SK-N-SH (cell line): ENCODE measurements around the gene MT2A. TPM values are rescaled to one million over a fixed set of nuclear protein-coding genes. Genes with fewer than 3 reads are reported as not detected.

Experiments used
- CTCF ChIA-PET: fragments of 300-600, 350-600 bp; formaldehyde crosslinking; extraction: SDS; loops from one replicate; lab custom pipeline; 2021; lab: Yijun Ruan, JAX
- POLR2A ChIA-PET: fragments of 350-600 bp; sonication (Branson Sonifier 250); formaldehyde crosslinking; extraction: SDS; loops from one replicate; lab custom pipeline; 2020; ENCODE audit warnings: antibody characterized with exemption, inconsistent platforms; lab: Yijun Ruan, JAX
- DNase-seq: peaks from one replicate; pipeline ENCODE4 v3.0.0; 2012
- H2AFZ ChIP-seq: fragments of 200-600 bp; sonication (generic); 2 replicates; pipeline ENCODE4 v1.8.1; 2016; ENCODE audit warnings: antibody characterized with exemption, mild to moderate bottlenecking, low read depth
- H3F3A ChIP-seq: fragments of 200-600 bp; sonication (generic); replicated peaks from 2 replicates; pipeline ENCODE3; 2016; ENCODE audit warnings: antibody characterized with exemption, mild to moderate bottlenecking; ENCODE audit not compliant: insufficient read depth
- H3K27ac ChIP-seq, 2 experiments: fragments of 200-500 bp in 1 of 2; fragments of 200-600 bp in 1 of 2; sonication (Bioruptor generic) in 1 of 2; sonication (generic), shearing (Covaris generic) in 1 of 2; 2 replicates each; pipeline versions ENCODE4 v1.5.1 to v1.6.1; 2014 to 2016; ENCODE audit warnings: low read depth in 2 of 2, inconsistent platforms in 1 of 2, low read length in 1 of 2, mild to moderate bottlenecking in 1 of 2, mixed read lengths in 1 of 2
- H3K27me3 ChIP-seq: fragments of 200-600 bp; sonication (generic), shearing (Covaris generic); 2 replicates; pipeline ENCODE4 v1.6.1; 2016; ENCODE audit warnings: mixed run types; ENCODE audit not compliant: insufficient read depth
- H3K36me3 ChIP-seq, 2 experiments: fragments of 200-500 bp in 1 of 2; fragments of 200-600 bp in 1 of 2; sonication (Bioruptor generic) in 1 of 2; sonication (generic) in 1 of 2; replicated peaks in 1 of 2; 2 replicates each; pipeline versions ENCODE3 to v1.5.1; 2014 to 2016; ENCODE audit warnings: low read length in 1 of 2, mild to moderate bottlenecking in 1 of 2; ENCODE audit not compliant: insufficient read depth in 2 of 2, control insufficient read depth in 1 of 2
- H3K4me1 ChIP-seq, 2 experiments: fragments of 200-500 bp in 1 of 2; fragments of 200-600 bp in 1 of 2; sonication (Bioruptor generic) in 1 of 2; sonication (generic), shearing (Covaris generic) in 1 of 2; 2 replicates each; pipeline versions ENCODE4 v1.5.1 to v1.6.1; 2014 to 2016; ENCODE audit warnings: low read depth in 1 of 2, low read length in 1 of 2, mixed run types in 1 of 2; ENCODE audit not compliant: insufficient read depth in 2 of 2, control insufficient read depth in 1 of 2
- H3K4me2 ChIP-seq: fragments of 200-600 bp; sonication (generic), shearing (Covaris generic); 2 replicates; pipeline ENCODE4 v1.6.1; 2017; ENCODE audit warnings: mixed run types
- H3K4me3 ChIP-seq, 2 experiments: fragments of 200-500 bp in 1 of 2; fragments of 200-600 bp in 1 of 2; sonication (Bioruptor generic) in 1 of 2; sonication (generic), shearing (Covaris generic) in 1 of 2; 2 replicates each; pipeline versions ENCODE4 v1.5.1 to v1.8.1; 2014 to 2016; ENCODE audit warnings: low read depth in 2 of 2, inconsistent platforms in 1 of 2, low read length in 1 of 2, mild to moderate bottlenecking in 1 of 2, mixed read lengths in 1 of 2, moderate library complexity in 1 of 2
- H3K79me2 ChIP-seq: fragments of 200-600 bp; sonication (generic); 2 replicates; pipeline ENCODE4 v1.8.1; 2017; ENCODE audit warnings: mild to moderate bottlenecking; ENCODE audit not compliant: insufficient read depth
- H3K9ac ChIP-seq: fragments of 200-600 bp; sonication (generic); 2 replicates; pipeline ENCODE4 v1.6.1; 2017; ENCODE audit warnings: mixed run types
- H3K9me2 ChIP-seq: fragments of 200-600 bp; sonication (generic); 2 replicates; pipeline ENCODE4 v1.6.1; 2017; ENCODE audit warnings: mixed run types
- H3K9me3 ChIP-seq: fragments of 200-600 bp; sonication (generic); 2 replicates; pipeline ENCODE4 v1.6.1; 2017; ENCODE audit warnings: mixed run types, mild to moderate bottlenecking, moderate library complexity
- H4K20me1 ChIP-seq: fragments of 200-600 bp; sonication (generic); 2 replicates; pipeline ENCODE4 v1.6.1; 2017; ENCODE audit warnings: mild to moderate bottlenecking, mixed run types; ENCODE audit not compliant: insufficient read depth
- ELF1 ChIP-seq: IDR thresholded peaks from 2 replicates; pipeline ENCODE4 v1.4.0; 2012
- EP300 ChIP-seq, 2 experiments: IDR thresholded peaks; 2 replicates each; pipeline versions ENCODE4 v1.4.0 to v1.6.1; 2012; ENCODE audit warnings: borderline replicate concordance in 1 of 2, low read depth in 1 of 2, low read length in 1 of 2
- FOSL2 ChIP-seq: IDR thresholded peaks from 2 replicates; pipeline ENCODE4 v1.4.0; 2012; ENCODE audit warnings: low read depth, mild to moderate bottlenecking, moderate library complexity, borderline replicate concordance
- GABPA ChIP-seq: IDR thresholded peaks from 2 replicates; pipeline ENCODE4 v1.4.0; 2012; ENCODE audit warnings: low read depth, mild to moderate bottlenecking
- MXI1 ChIP-seq: IDR thresholded peaks from 2 replicates; pipeline ENCODE4 v1.6.1; 2012; ENCODE audit warnings: mild to moderate bottlenecking, low read depth, low read length, improper control_type of control experiment
- RAD21 ChIP-seq: IDR thresholded peaks from 2 replicates; pipeline ENCODE4 v1.6.1; 2012; ENCODE audit warnings: mild to moderate bottlenecking, low read length
- RCOR1 ChIP-seq: fragments of 150-350 bp; IDR thresholded peaks from 2 replicates; pipeline ENCODE4 v1.6.1; 2017; ENCODE audit warnings: antibody characterized with exemption, low read length
- REST ChIP-seq: IDR thresholded peaks from 2 replicates; pipeline ENCODE4 v1.6.1; 2012; ENCODE audit warnings: mild to moderate bottlenecking, low read depth, low read length, moderate library complexity
- RFX5 ChIP-seq: IDR thresholded peaks from 2 replicates; pipeline ENCODE4 v1.6.1; 2012; ENCODE audit warnings: mild to moderate bottlenecking, improper control_type of control experiment, low read length
- USF2 ChIP-seq: fragments of 150-350 bp; IDR thresholded peaks from 2 replicates; pipeline ENCODE4 v1.6.1; 2017; ENCODE audit warnings: antibody characterized with exemption, low read length, low read depth, borderline replicate concordance
- WGBS: methylation state at CpG from one replicate; pipeline ENCODE4 v1.1.6; 2017; ENCODE audit warnings: low lambda C conversion rate; 5-methylcytosine and 5-hydroxymethylcytosine counted together
- polyA plus RNA-seq, 3 experiments: library from polyadenylated mRNA; depleted of rRNA; stranded (reverse); fragments of >200 nt; gene quantifications; 2 replicates each; pipeline ENCODE4 v1.2.3, GENCODE V29; 2012

The MT2A gene
- polyA plus RNA-seq, 1 of the 3 experiments (the other 2 are of a cell fraction) = 133 TPM

GRCh38 chr16:56589141-56590039 is 19.0 kb upstream of the MT2A start, which contains the start of gene MT3:
Gene MT3, plus strand, starts transcription at chr16:56589528. Its CDS starts 63 bp downstream, at chr16:56589591.
- no peak within 1 kb of the TSS for H2AFZ ChIP-seq
- H3K9me3 ChIP-seq = no peaks in the 10 kb centered on the region
- no peak within 1 kb of the TSS for H3K27ac ChIP-seq
- no peaks in the 10 kb centered on the region for H3F3A ChIP-seq
- peaks cover 0 to 8% of the 10 kb centered on the region in 2 experiments; a peak in 1 of 4 replicates for H3K4me1 ChIP-seq
- peak within 1 kb of the TSS; percentile 49 to 74 for H3K4me3 ChIP-seq
- 16% methylated on average over 39 of the region's 87 CpGs for WGBS
- TF ChIP-seq REST (no peak), MXI1 (no peak), RCOR1 (no peak), RAD21 (no peak), RFX5 (no peak), ELF1 (no peak), FOSL2 (no peak), GABPA (no peak), EP300 (IDR thresholded peaks at IDR 0.05; ENCODE audit: borderline replicate concordance in 1 of 2, low read depth in 1 of 2, low read length in 1 of 2) (no peak), USF2 (no peak)
- H4K20me1 ChIP-seq = no peaks in the 10 kb centered on the region
- POLR2A ChIA-PET = no interaction called here
- no peak within 1 kb of the TSS for H3K9ac ChIP-seq
- peak within 1 kb of the TSS; percentile 93 for H3K4me2 ChIP-seq
- CTCF ChIA-PET = interaction anchor here (1.0 to 4.1 kb wide), 3 partner anchors 12 to 113 kb away, joined by 4 to 28 read pairs (median 5); no protein-coding TSS in a partner anchor
- no peaks in the 10 kb centered on the region for H3K9me2 ChIP-seq
- H3K79me2 ChIP-seq = no peaks in the 10 kb centered on the region
- DNase-seq = peak; percentile 64
- H3K27me3 ChIP-seq = no peaks in the 10 kb centered on the region; the same call in 1 of the 2 replicates
- H3K36me3 ChIP-seq = no peaks in the 10 kb centered on the region
